GM21381 (cell line): ENCODE measurements around the gene PPP2R5C.
"Not testable (repeated sequence)": the region's sequence is repeated elsewhere in the genome, so short reads cannot be mapped to it uniquely, and the experiment has no call there.

ENCODE experiments used
- ATAC-seq: cut with Tn5 transposase; IDR thresholded peaks from one replicate; pipeline ENCODE4 v1.9.1; 2021; ENCODE audit warnings: mild to moderate bottlenecking, moderate library complexity; ENCODE audit not compliant: unreplicated experiment

PPP2R5C gene

DNA sequence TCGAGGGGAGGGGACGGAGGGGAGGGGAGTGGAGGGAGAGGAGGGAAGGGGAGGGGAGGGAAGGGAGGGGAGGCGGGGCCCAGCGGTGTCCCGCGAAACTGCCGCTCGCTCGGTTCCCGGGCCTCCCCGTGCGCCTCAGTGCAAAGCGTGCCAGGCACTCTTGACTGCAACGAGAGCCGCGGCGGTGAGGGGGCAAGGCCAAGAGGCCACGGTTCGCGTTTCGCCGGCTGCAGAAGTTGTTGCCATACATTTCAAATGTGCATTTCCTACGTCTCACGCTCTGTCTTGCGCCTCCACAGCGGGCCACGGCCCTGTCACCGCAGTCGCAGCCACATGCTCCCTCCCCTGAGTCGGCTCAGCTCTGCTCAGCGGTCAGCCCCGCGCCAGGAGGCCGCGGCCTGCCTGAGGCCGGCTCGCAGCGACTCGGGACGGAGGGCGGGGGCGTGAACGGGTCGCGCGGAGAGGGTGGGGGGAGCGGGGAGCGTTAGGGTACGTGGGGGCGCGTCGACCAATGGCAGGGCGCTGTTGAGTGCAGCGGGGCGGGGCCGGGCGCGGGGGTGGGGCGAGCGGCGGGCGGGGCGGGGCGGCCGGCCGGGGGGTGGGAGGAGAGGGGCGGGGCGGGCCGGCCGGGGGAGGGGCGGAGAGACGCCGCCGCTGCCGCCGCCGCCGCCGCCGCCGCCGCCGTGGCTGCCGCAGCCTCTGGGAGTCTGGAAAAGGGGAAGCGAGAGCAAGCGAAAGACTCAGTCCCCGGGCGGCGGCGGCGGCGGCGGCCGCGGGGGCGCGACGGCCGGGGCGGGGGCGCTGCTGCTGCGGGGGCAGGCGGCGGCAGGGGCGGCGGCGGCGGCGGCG lies at the start of gene PPP2R5C:
Gene PPP2R5C, plus strand, starts transcription at position 678 of the 849 bp plus-strand sequence. CDS start 185 bp downstream, outside the sequence.
- ATAC-seq, result peak; percentile 63

DNA sequence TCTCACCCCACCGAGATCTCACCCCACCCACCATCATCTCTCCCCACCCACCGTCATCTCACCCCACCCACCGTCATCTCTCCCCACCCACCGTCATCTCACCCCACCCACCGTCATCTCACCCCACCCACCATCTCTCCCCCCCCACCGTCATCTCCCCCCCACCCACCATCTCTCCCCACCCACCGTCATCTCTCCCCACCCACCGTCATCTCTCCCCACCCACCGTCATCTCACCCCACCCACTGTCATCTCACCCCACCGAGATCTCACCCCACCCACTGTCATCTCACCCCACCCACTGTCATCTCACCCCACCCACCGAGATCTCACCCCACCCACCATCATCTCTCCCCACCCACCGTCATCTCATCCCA lies 49.7 kb upstream of the PPP2R5C start:
- not testable (repeated sequence) for ATAC-seq

- ATAC-seq, result not testable (repeated sequence)
These were observed 49.2 kb upstream of the PPP2R5C start for GRCh38 chr14:101712341-101712740.

GRCh38 chr14:101713091-101713490 lies 48.4 kb upstream of the PPP2R5C start:
- not testable (repeated sequence) for ATAC-seq

DNA sequence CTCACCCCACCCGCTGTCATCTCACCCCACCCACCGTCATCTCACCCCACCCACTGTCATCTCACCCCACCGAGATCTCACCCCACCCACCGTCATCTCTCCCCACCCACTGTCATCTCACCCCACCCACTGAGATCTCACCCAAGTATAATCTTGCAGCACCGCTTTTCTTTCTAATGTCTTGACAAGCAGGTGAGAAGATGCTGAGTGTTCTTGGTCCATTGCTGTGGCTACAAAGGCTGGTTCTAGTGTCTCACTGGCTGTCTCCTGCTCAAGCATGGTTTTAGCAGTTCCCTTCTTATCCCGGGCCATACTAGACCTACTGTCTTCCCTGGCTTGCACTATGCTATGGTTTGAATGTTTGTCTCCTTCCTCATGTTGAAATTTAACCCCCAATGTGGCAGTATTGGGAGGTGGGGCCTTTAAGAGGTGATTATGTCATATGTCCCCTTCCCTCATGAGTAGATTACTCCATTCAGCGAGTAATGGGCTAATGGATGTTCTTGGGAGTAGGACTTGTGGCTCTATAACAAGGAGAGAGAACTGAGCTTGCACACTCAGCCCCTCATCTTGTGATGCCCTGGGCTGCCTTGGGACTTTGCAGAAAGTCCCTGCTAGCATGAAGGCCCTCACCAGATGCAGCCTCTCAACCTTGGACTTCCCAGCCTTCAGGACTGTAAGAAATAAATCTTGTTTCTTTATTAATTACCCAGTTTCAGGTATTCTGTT lies 47.7 kb upstream of the PPP2R5C start:
- ATAC-seq, result no peak

DNA sequence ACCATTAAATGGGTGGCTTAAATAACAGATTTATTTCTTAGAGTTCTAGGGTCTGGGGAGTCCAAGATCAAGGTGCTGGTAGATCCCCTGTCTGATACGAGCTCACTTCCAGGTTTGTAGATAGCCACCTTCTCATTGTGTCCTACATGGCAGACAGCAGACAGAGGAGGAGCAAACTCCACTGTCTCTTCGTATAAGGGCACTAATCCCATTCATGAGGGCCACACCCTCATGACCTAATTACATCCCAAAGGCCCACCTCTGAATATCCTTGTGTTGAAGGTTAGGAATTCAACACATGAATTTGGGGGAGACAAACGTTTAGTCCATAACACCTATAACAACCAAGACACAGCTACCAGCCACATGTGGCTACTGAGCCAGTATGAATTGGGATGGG lies 47.1 kb upstream of the PPP2R5C start:
- no peak for ATAC-seq

GRCh38 chr14:101715210-101716076 lies 46.1 kb upstream of the PPP2R5C start:
- ATAC-seq, result no peak

DNA sequence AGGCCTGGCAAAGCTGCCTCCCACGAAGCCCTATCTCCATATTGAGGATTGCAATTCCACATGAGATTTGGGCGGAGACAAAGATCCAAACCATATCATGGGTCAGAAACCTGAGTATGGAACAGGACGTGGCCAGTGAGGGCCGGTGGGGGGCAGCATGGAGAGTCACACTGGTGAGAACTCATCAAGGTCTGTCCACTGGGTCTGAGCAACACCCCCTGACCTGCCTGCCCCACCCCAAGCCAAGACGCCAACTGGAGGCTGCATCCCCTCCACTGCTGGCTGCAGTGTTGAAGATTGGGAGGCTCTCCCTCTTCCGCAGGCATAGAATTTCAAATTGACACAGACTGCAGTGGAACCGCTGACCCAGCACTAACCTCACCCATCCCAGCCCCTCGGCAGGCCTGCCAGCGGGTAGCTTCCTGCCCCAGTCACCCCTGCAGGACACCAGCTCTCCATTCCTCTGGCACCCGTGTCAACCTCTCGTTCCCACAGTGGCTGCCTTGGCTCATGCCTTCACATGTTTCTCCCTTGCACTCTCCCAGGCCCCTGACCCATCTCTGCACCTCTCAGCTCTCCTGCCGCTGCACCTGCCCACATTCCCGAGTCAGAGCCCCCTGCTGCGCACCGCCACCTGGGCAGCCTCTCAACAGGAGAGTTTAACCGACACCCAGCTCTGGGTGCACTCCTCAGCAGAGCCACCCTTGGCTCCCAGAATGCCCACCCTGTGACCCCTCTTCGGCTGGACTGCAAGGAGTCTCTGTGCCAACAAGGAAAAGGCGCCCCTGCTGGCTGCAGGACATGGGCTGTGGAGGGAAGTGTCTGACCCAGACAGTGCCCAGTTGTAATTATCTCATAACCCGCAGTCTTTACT lies 45.2 kb upstream of the PPP2R5C start:
- ATAC-seq, result no peak

GRCh38 chr14:101716956-101717662 lies 44.4 kb upstream of the PPP2R5C start:
- no peak for ATAC-seq

- ATAC-seq, result no peak
These were observed 43.6 kb upstream of the PPP2R5C start for GRCh38 chr14:101717663-101718490.

- ATAC-seq, result no peak
These were observed 42.4 kb upstream of the PPP2R5C start for GRCh38 chr14:101719045-101719645.

DNA sequence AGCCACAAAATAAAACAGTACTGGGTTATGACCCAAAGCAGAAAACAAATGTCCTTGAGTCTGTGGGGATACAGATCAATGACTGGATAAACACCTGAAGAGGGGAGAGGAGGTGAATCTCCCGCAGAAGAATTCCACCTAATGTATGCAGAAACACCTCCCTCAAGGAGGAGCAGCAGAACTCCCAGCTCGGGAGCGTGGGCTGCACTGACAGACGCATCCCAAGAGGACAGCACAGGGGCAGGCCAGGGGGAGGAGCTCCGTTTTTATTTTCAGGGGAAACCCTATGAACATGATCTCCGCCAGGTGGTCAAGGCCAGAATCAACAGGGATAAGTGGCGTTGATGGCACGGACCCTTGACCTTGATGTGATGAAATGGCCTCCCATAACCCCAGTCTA lies 41.8 kb upstream of the PPP2R5C start:
- ATAC-seq, result no peak

DNA sequence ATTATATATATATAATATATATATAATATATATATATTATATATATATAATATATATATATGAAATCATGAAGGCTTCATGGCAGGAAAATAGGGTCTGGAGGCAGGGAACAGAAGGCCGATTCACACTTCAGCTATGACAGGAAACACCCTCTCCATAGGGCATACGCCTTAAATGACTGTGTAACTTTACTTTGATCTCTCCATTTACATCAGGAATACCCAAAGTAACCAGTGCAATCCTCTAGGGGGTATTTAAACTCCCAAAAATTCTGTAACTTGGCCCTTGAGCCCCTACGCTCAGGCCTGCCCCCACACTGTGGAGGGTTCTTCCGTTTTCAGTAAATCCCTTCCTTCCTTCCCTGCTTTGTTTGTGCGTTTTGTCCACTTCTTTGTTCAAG lies 40.4 kb upstream of the PPP2R5C start:
- no peak for ATAC-seq

GRCh38 chr14:101721951-101722661 lies 39.4 kb upstream of the PPP2R5C start:
- peak; percentile 61 for ATAC-seq

- ATAC-seq, result no peak
These were observed 38.4 kb upstream of the PPP2R5C start for GRCh38 chr14:101723061-101723595.

GRCh38 chr14:101725652-101726051 lies 35.9 kb upstream of the PPP2R5C start:
- not testable (repeated sequence) for ATAC-seq

DNA sequence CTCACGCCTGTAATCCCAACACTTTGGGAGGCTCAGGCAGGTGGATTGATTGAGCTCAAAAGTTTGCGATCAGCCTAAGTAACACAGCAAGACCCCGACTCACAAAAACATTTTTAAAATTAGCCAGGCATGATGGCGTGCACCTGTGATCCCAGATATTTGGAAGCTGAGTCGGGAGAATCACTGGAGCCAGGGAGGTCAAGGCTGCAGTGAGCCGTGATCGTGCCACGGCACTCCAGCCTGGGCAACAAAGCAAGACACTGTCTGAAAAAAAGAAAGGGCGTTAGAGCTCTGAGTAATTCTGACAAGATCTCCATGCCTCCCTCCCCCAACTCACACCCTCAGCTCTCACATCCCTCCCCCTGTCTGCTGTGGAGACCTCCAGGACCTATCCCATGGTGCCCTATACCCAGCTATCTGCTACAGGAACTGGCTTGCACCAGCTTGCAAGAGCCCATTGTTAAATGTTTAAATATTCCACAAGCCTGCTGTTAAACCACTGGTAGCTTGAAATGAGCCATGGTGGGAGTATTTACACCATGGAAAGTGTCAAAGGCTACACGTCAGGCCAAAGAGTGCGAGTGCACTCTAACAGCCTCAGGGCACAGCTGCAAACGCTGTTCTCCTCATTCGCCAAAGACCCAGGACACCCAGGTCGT lies 35.1 kb upstream of the PPP2R5C start:
- no peak for ATAC-seq
